BJ (cell line): ENCODE data around the gene EID1. TPM values are rescaled to one million over a fixed set of nuclear protein-coding genes. Genes with fewer than 3 reads are reported as not detected.
"Not testable (repeated sequence)": the region's sequence is repeated elsewhere in the genome, so short reads cannot be mapped to it uniquely, and the experiment has no call there.

Source experiments
- CTCF ChIA-PET: fragments of 350-600 bp; formaldehyde crosslinking; extraction: SDS; loops from one replicate; lab custom pipeline; 2021; ENCODE audit warnings: antibody characterized with exemption, inconsistent platforms; lab: Yijun Ruan, JAX
- POLR2A ChIA-PET: fragments of 300-600 bp; sonication (Branson Sonifier 250); formaldehyde crosslinking; extraction: SDS; loops from one replicate; lab custom pipeline; 2021; ENCODE audit warnings: antibody characterized with exemption; lab: Charles Lee
- DNase-seq: peaks from one replicate; pipeline ENCODE4 v3.0.0-alpha.2; 2011; ENCODE audit warnings: low read depth
- H3K27me3 ChIP-seq: 2 replicates; pipeline ENCODE4 v1.6.0; 2011; ENCODE audit warnings: low read length; ENCODE audit not compliant: control insufficient read depth, insufficient read depth
- H3K36me3 ChIP-seq: 2 replicates; pipeline ENCODE4 v1.5.1; 2011; ENCODE audit warnings: low read length; ENCODE audit not compliant: control insufficient read depth, insufficient read depth
- H3K4me3 ChIP-seq: 2 replicates; pipeline ENCODE4 v1.5.1; 2011; ENCODE audit warnings: low read depth, mild to moderate bottlenecking, control low read depth, low read length
- polyA plus RNA-seq: library from polyadenylated mRNA; depleted of rRNA; stranded (reverse); fragments of >200 nt; gene quantifications from 2 replicates; pipeline ENCODE4 v1.2.3, GENCODE V29; 2011
- TF ChIP-seq, protein P1 (sequence below): IDR thresholded peaks from 2 replicates; pipeline ENCODE4 v1.5.1; 2011; ENCODE audit warnings: low read depth, mild to moderate bottlenecking, control low read depth, inconsistent platforms, low read length, moderate library complexity; ENCODE audit not compliant: insufficient read depth

EID1 gene
- polyA plus RNA-seq, 1 experiment, result 165 TPM

DNA sequence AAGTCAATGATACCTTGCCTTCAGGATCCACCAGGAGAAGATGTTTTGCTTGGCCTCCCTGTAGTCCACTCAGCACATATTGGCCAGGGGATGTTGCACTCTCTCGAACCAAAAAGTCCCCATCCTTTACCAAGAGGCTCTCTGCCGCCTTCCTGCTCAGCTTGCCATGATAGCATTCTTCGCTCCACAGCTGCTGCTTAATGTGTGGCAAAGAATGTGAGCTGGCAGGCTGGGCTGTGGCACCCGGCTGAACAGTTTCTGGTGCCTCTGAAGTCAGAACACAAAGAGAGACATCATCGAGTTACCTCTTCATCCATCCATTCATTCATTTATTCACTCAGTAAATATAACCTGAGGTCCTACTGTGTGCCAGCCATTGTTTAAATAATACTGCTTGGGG lies 43.2 kb upstream of the EID1 start:
- ChIA-PET POLR2A (no interaction called here), CTCF (interaction anchor here (1.1 to 1.5 kb wide), 2 partner anchors 9 to 12 kb away, joined by 3 to 4 read pairs; no protein-coding TSS in a partner anchor)
- no peak for DNase-seq
- Histone ChIP-seq H3K36me3 (no peaks in the 10 kb centered on the region), H3K27me3 (no peaks in the 10 kb centered on the region), H3K4me3 (no peak overlapping the region)
- TF ChIP-seq, protein P1, sequence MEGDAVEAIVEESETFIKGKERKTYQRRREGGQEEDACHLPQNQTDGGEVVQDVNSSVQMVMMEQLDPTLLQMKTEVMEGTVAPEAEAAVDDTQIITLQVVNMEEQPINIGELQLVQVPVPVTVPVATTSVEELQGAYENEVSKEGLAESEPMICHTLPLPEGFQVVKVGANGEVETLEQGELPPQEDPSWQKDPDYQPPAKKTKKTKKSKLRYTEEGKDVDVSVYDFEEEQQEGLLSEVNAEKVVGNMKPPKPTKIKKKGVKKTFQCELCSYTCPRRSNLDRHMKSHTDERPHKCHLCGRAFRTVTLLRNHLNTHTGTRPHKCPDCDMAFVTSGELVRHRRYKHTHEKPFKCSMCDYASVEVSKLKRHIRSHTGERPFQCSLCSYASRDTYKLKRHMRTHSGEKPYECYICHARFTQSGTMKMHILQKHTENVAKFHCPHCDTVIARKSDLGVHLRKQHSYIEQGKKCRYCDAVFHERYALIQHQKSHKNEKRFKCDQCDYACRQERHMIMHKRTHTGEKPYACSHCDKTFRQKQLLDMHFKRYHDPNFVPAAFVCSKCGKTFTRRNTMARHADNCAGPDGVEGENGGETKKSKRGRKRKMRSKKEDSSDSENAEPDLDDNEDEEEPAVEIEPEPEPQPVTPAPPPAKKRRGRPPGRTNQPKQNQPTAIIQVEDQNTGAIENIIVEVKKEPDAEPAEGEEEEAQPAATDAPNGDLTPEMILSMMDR, result no peak

DNA sequence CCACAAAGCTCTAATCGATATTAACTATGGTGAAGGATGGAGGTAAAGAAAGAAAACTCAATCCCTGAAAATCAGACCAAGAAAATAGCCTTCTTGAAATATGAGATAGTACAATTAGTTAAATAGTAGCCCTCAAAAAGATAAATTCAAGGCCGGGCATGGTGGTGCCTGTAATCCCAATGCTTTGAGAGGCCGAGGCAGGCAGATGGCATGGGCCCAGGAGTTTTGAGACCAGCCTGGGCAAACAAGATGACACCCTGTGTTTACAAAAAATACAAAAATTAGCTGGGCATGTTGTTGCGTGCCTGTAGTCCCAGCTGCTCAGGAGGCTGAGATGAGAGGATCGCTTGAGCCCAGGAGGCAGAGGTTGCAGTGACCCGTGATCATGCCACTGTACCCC lies 35.4 kb upstream of the EID1 start:
- no peaks in the 10 kb centered on the region for H3K36me3 ChIP-seq
- TF ChIP-seq, protein P1, result no peak
- no peaks in the 10 kb centered on the region for H3K27me3 ChIP-seq
- ChIA-PET CTCF (interaction anchor here (1.1 kb wide), 1 partner anchor 13 kb away, joined by 3 read pairs; no protein-coding TSS in a partner anchor), POLR2A (no interaction called here)
- DNase-seq, result no peak
- H3K4me3 ChIP-seq, result no peak overlapping the region

DNA sequence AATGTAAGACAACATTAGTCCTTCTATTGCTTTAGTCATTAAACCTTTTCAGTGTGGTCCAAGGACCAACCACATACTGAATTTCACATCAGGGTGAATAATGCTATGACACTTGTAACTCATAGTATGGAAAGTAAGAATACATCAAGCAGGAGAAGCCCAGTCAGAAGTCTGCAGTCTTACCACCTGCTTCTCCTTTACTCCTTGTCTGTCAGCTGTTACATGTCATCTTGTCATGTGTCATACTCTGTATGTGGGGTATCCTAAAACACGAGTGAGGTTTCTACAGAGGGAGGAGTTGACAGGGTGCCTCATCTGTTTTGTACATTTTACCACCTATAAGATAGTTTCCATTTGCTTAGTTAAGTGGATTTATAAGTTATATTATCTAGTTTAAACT lies 32.8 kb upstream of the EID1 start:
- DNase-seq, result no peak
- ChIA-PET POLR2A (no interaction called here), CTCF (interaction anchor here (0.6 kb wide), 1 partner anchor 433 kb away, joined by 3 read pairs; no protein-coding TSS in a partner anchor)
- H3K27me3 ChIP-seq, result no peaks in the 10 kb centered on the region
- no peak overlapping the region for H3K4me3 ChIP-seq
- no peaks in the 10 kb centered on the region for H3K36me3 ChIP-seq
- TF ChIP-seq, protein P1, result no peak

DNA sequence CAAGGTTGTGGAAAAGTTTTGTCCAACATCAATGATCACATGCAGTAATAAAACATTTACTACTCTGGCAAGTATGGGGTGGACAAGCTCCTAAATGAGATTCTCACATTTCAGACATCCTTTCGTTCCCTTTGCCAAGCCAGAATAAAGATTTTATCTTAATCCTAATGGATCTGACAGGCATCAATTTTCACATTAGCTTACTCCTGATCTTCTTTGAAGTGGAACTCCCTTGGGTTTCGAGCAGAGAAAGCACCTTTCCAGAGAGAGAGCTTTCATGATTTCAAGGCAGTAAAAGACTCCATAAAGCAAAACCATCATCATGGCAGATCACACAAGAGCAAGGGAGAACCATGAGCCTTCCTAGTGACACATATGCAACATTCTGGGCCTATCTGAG lies 27.3 kb upstream of the EID1 start:
- Histone ChIP-seq H3K27me3 (no peaks in the 10 kb centered on the region), H3K36me3 (no peaks in the 10 kb centered on the region), H3K4me3 (no peak overlapping the region)
- ChIA-PET POLR2A (no interaction called here), CTCF (no interaction called here)
- no peak for DNase-seq
- TF ChIP-seq, protein P1, result no peak

DNA sequence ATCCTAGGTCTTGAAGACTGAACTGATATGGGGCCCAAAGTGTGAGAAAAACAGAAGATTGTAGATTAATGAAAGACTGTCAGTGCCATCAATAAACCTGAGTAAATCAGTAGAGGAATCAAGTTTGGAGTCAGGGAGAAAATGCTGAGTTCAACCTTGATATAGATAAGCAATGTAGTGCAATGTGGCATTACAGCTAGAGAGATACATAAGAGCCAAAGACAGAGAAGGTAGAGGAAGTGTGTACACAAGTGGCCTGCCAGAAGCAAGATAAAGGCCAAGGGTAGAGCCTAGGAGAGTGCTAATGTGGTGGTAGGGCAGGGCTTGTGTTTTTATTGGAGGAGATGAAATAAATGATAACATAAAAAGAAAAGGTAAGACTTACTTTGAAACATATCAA lies 26.0 kb upstream of the EID1 start:
- TF ChIP-seq, protein P1, result no peak
- POLR2A ChIA-PET, result no interaction called here
- CTCF ChIA-PET, result no interaction called here

DNA sequence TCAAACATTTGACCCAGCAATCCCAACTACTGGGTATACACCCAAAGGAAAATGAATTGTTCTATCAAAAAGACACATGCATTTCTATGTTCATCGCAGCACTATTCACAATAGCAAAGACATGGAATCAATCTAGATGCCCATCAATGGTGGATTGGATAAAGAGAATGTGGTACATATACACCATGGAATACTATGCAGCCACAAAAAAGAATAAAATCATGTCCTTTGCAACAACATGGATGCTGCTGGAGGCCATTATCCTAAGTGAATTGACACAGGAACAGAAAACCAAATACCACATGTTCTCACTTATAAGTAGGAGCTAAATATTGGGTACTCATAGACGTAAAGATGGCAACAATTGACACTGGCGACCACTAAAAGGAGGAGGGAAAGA lies 23.5 kb upstream of the EID1 start:
- H3K36me3 ChIP-seq, POLR2A ChIA-PET: not testable (repeated sequence)
- CTCF ChIA-PET, result interaction anchor here (2.3 kb wide), 1 partner anchor 44 kb away, joined by 8 read pairs; the partner anchor contains the start of gene CEP152

More for the DNA sequence above, 26.0 kb upstream of the EID1 start:
- Histone ChIP-seq H3K36me3 (no peaks in the 10 kb centered on the region), H3K4me3 (no peak overlapping the region), H3K27me3 (no peaks in the 10 kb centered on the region)
- no peak for DNase-seq

More for the DNA sequence above, 23.5 kb upstream of the EID1 start:
- DNase-seq, H3K27me3 ChIP-seq, H3K4me3 ChIP-seq: not testable (repeated sequence)
